GM12801 (cell line): ENCODE measurements around the gene INTS7.

Experiments used
- TF ChIP-seq, protein P1 (sequence below): IDR thresholded peaks from one replicate; pipeline ENCODE4 v1.5.1; 2011; ENCODE audit warnings: control low read depth; ENCODE audit not compliant: insufficient read length; ENCODE audit errors: extremely low read depth

INTS7 gene

DNA sequence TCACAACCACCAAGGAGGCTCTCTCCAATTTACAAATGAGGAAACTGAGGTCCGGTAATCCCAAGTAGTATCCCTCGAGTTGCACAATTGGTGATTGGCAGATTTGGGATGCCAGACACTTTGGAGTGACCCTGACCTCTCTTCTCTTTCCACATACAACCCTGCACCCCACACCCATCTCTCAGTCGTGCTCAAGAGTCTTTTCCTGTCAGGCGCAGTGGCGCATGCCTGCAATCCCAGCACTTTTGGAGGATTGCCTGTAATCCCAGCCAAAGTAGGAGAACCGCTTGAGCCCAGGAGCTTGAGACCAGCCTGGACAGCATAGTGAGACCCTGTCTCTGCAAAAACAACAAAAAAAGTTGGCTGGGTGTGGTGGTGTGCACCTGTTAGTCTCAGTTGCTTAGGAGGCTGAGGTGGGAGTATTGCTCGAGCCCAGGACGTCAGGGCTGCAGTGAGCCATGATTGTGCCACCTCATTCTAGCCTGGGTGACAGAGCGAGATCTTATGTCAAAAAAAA lies 113.7 kb downstream of the INTS7 start:
- TF ChIP-seq, protein P1, sequence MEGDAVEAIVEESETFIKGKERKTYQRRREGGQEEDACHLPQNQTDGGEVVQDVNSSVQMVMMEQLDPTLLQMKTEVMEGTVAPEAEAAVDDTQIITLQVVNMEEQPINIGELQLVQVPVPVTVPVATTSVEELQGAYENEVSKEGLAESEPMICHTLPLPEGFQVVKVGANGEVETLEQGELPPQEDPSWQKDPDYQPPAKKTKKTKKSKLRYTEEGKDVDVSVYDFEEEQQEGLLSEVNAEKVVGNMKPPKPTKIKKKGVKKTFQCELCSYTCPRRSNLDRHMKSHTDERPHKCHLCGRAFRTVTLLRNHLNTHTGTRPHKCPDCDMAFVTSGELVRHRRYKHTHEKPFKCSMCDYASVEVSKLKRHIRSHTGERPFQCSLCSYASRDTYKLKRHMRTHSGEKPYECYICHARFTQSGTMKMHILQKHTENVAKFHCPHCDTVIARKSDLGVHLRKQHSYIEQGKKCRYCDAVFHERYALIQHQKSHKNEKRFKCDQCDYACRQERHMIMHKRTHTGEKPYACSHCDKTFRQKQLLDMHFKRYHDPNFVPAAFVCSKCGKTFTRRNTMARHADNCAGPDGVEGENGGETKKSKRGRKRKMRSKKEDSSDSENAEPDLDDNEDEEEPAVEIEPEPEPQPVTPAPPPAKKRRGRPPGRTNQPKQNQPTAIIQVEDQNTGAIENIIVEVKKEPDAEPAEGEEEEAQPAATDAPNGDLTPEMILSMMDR: no peak

DNA sequence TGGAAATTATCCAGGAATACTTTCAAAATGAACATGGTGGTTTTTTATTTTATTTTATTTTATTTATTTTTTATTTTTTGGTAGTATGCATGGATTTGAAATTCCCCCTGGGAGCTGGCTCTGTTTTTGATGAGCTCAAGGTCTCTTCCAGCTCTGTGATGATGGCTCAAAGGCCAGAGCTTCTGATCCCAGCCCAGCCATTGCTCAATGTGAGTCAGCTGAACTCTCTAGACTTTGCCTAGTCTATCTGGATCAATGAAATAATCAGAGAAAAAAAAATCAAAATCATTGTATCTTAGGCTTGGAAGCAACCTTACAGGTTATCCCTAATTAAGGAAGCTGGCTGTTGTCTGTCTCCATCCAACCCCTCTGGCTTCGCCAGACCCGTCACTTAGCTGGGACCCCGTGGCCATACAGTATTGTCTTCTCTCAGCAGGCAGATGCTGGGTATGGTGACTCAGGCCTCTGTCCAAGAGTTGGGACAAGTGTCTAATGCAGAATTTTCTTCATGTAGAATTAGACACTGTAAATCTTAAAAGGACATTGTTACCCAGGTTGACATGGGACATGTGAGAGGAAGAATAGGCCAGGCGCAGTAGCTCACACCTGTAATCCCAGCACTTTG lies 114.6 kb downstream of the INTS7 start:
- TF ChIP-seq, protein P1: no peak

DNA sequence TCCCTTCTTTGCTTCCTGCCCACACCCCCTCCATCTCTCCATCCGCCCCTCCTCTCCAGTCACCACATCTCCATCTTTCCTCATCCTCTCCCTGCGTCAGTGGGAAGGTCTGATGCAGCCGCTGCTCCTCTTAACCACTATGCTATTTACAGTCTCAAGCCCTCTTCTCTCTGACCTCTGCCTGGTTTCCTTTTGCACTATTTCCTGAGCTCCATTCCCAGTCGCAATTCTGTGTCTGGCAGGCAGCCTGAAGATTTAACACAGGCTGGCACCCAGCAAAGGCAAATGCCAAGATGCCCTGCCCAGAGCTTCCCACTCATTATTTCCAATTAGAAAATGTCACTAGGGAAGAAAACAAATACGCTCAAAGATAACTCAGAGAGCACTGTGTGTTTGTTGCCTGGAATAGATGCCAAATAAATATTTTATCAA lies 115.2 kb downstream of the INTS7 start:
- TF ChIP-seq, protein P1: no peak

- TF ChIP-seq, protein P1: no peak
Observed at GRCh38 chr1:211918843-211919414, 116.4 kb downstream of the INTS7 start.

GRCh38 chr1:211915924-211916323 lies 119.4 kb downstream of the INTS7 start:
- TF ChIP-seq, protein P1: no peak

DNA sequence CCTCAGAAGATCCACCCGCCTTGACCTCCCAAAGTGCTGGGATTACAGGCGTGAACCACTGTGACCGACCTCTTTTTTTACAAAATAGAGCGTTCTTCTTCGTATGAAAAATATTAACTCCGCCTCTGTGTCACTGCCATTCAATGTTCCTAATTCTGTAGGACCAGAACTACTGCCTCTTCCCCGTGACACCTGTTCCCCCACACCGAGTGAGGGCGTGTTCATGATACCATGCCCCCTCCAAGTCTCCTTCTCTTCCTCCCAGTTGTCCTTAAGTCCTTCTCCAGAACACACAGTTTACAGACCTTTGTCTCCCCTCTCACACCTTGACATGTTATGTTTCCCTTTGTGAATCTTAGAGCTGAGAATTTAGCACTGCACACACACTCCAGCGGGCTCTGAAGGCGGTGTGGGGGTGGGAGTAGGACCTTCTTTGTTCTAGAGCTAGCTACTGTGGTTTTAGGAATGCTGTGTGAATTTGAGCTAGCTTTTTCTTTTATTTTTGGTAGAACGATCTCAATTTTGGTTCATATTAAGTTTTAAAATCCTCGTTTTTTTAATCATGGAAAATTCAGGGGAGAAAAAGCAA lies 122.4 kb downstream of the INTS7 start:
- TF ChIP-seq, protein P1: no peak

- TF ChIP-seq, protein P1: no peak
Observed at GRCh38 chr1:211912038-211912437, 123.3 kb downstream of the INTS7 start.
